ENCODE results near the gene CDH23.

DNA sequence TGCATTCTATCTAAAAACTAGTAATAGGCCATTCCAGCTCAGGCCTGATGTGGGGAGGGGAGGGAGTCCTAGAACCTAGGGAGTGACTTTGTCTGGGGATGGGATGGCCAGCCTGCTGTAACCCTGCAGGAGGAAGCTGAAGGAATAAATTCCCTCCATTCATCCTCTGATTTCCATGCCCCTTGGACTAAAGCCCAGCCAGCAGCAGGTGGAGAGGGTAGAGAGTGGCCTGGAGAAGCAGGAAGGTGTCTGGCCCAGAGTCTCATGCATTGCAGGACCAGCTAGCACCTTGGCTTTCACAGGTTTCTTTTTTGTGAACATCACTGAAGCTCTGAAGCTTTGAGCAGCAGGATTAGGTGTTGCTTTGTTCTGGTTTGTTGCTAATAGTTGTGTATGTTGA, 32.8 kb upstream of the CDH23 start:
- TF ChIP-seq, protein P1, sequence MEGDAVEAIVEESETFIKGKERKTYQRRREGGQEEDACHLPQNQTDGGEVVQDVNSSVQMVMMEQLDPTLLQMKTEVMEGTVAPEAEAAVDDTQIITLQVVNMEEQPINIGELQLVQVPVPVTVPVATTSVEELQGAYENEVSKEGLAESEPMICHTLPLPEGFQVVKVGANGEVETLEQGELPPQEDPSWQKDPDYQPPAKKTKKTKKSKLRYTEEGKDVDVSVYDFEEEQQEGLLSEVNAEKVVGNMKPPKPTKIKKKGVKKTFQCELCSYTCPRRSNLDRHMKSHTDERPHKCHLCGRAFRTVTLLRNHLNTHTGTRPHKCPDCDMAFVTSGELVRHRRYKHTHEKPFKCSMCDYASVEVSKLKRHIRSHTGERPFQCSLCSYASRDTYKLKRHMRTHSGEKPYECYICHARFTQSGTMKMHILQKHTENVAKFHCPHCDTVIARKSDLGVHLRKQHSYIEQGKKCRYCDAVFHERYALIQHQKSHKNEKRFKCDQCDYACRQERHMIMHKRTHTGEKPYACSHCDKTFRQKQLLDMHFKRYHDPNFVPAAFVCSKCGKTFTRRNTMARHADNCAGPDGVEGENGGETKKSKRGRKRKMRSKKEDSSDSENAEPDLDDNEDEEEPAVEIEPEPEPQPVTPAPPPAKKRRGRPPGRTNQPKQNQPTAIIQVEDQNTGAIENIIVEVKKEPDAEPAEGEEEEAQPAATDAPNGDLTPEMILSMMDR (IDR thresholded peaks at IDR 0.05), result no peak
- no peak for TF ChIP-seq EZH2 (IDR thresholded peaks at IDR 0.05; ENCODE audit: borderline replicate concordance, insufficient read depth, low read depth, low read length, poor library complexity, severe bottlenecking)
